Measurements from ENCODE around the gene MC5R.

- TF ChIP-seq CTCF (IDR thresholded peaks at IDR 0.05) = no peak
- TF ChIP-seq POLR2A (IDR thresholded peaks at IDR 0.05) = no peak
- no peak for TF ChIP-seq POLR2AphosphoS5 (IDR thresholded peaks at IDR 0.05; ENCODE audit: insufficient read depth in 1 of 2, low read depth in 1 of 2)
These were observed 2.3 kb downstream of the MC5R start for GRCh38 chr18:13826209-13826608.

All from vagina (tissue), 2 donors.